HCT116 (cell line): ENCODE results near the gene TNIP1. TPM values are rescaled to one million over a fixed set of nuclear protein-coding genes. Genes with fewer than 3 reads are reported as not detected.

Experiments
- ATAC-seq: fragments of 200-7000 bp; cut with Tn5 transposase; 2 replicates; pipeline ENCODE4 v1.9.1; 2020; ENCODE audit warnings: mild to moderate bottlenecking, moderate library complexity
- BruUV-seq: library from RNA; stranded (reverse); fragments of 400-500 nt; replicated peaks from 2 replicates; lab custom pipeline; 2021; lab: Mats Ljungman, UMichigan
- CTCF ChIA-PET: fragments of 300-600 bp; sonication (Branson Sonifier 250); formaldehyde crosslinking; loops from one replicate; lab custom pipeline; 2021; ENCODE audit warnings: antibody characterized with exemption; lab: Charles Lee
- POLR2A ChIA-PET: fragments of 300-600, 350-600 bp; sonication (Branson Sonifier 250); formaldehyde crosslinking; loops from one replicate; lab custom pipeline; 2021; ENCODE audit warnings: antibody characterized with exemption; lab: Charles Lee
- RAD21 ChIA-PET, 2 experiments: fragments of 300-600 bp; sonication (Branson Sonifier 250); formaldehyde crosslinking; loops; one replicate each; lab custom pipeline; 2023; ENCODE audit warnings: low total read pairs in 2 of 2; ENCODE audit not compliant: uncharacterized antibody in 2 of 2, unreplicated experiment in 2 of 2, low non-redundant PET in 1 of 2; lab: Charles Lee
- DNase-seq: peaks from one replicate; pipeline ENCODE4 v3.0.0-alpha.2; 2010; ENCODE audit warnings: low read depth, low spot score
- H2AFZ ChIP-seq: fragments of 200-600 bp; shearing (Covaris generic), sonication (generic); 2 replicates; pipeline ENCODE4 v1.6.1; 2017; ENCODE audit warnings: low read depth, mixed run types, mixed read lengths, antibody characterized with exemption, low read length; ENCODE audit not compliant: poor library complexity, severe bottlenecking
- H3K27ac ChIP-seq: 2 replicates; pipeline ENCODE4 v1.5.1; 2012; ENCODE audit warnings: low read depth, low read length
- H3K27me3 ChIP-seq: fragments of 200-600 bp; sonication (generic); 2 replicates; pipeline ENCODE4 v1.6.1; 2016; ENCODE audit warnings: mixed run types, low read length, mixed read lengths; ENCODE audit not compliant: insufficient read depth
- H3K36me3 ChIP-seq, 2 experiments: fragments of 200-500 bp in 1 of 2; fragments of 200-600 bp in 1 of 2; sonication (Bioruptor generic) in 1 of 2; sonication (generic) in 1 of 2; 2 replicates each; pipeline versions ENCODE4 v1.5.1 to v1.6.1; 2014 to 2016; ENCODE audit warnings: low read length in 2 of 2, inconsistent platforms in 1 of 2, mixed read lengths in 1 of 2, mixed run types in 1 of 2; ENCODE audit not compliant: insufficient read depth in 2 of 2, control insufficient read depth in 1 of 2
- H3K4me1 ChIP-seq, 2 experiments: fragments of 200-600 bp in 1 of 2; sonication (generic) in 1 of 2; 2 replicates each; pipeline versions ENCODE4 v1.5.1 to v1.6.1; 2012 to 2017; ENCODE audit warnings: low read length in 2 of 2, inconsistent platforms in 1 of 2, mild to moderate bottlenecking in 1 of 2, mixed read lengths in 1 of 2, mixed run types in 1 of 2, moderate library complexity in 1 of 2; ENCODE audit not compliant: insufficient read depth in 2 of 2, control insufficient read depth in 1 of 2
- H3K4me2 ChIP-seq: fragments of 200-600 bp; sonication (generic); 2 replicates; pipeline ENCODE4 v1.6.1; 2017; ENCODE audit warnings: mixed run types, low read length, mixed read lengths
- H3K4me3 ChIP-seq, 2 experiments: fragments of 200-600 bp in 1 of 2; sonication (generic) in 1 of 2; replicated peaks in 1 of 2; 2 replicates each; pipeline ENCODE4 v1.5.1; 2011 to 2016; ENCODE audit warnings: low read length in 2 of 2, control low read depth in 1 of 2, low read depth in 1 of 2, mild to moderate bottlenecking in 1 of 2, mixed read lengths in 1 of 2, mixed run types in 1 of 2
- H3K79me2 ChIP-seq: fragments of 200-600 bp; sonication (generic); 2 replicates; pipeline ENCODE4 v1.6.1; 2017; ENCODE audit warnings: mild to moderate bottlenecking, mixed run types, low read length, moderate library complexity, mixed read lengths; ENCODE audit not compliant: insufficient read depth
- H3K9ac ChIP-seq: fragments of 200-600 bp; sonication (generic); 2 replicates; pipeline ENCODE4 v1.6.1; 2016; ENCODE audit warnings: low read length, mixed read lengths
- H3K9me2 ChIP-seq: fragments of 200-600 bp; sonication (generic), shearing (Covaris generic); 2 replicates; pipeline ENCODE4 v1.6.1; 2017; ENCODE audit warnings: mixed run types, mild to moderate bottlenecking, moderate library complexity; ENCODE audit not compliant: insufficient read depth
- H3K9me3 ChIP-seq, 2 experiments: fragments of 200-500 bp in 1 of 2; fragments of 200-600 bp in 1 of 2; sonication (Bioruptor generic) in 1 of 2; sonication (generic) in 1 of 2; 2 replicates each; pipeline ENCODE4 v1.6.1; 2014 to 2017; ENCODE audit warnings: low read length in 2 of 2, mixed read lengths in 2 of 2, inconsistent platforms in 1 of 2, low read depth in 1 of 2, mild to moderate bottlenecking in 1 of 2, mixed run types in 1 of 2, moderate library complexity in 1 of 2; ENCODE audit not compliant: control insufficient read depth in 1 of 2, insufficient read depth in 1 of 2
- H4K20me1 ChIP-seq: fragments of 200-600 bp; sonication (generic), shearing (Covaris generic); 2 replicates; pipeline ENCODE4 v1.6.1; 2017; ENCODE audit warnings: mixed run types, mild to moderate bottlenecking, moderate library complexity; ENCODE audit not compliant: insufficient read depth
- ATF3 ChIP-seq: IDR thresholded peaks from 2 replicates; pipeline ENCODE4 v1.6.1; 2012
- CTCF ChIP-seq, 3 experiments: fragments of 200-600 bp in 1 of 3; sonication (generic) in 1 of 3; IDR thresholded peaks in 2 of 3; conservative IDR thresholded peaks in 1 of 3; 2 replicates each; pipeline ENCODE4 v1.5.1; 2012 to 2017; ENCODE audit warnings: low read depth in 2 of 3, low read length in 2 of 3, antibody characterized with exemption in 1 of 3, borderline replicate concordance in 1 of 3, control low read depth in 1 of 3, mild to moderate bottlenecking in 1 of 3, mixed read lengths in 1 of 3, mixed run types in 1 of 3, moderate library complexity in 1 of 3; ENCODE audit not compliant: insufficient read depth in 1 of 3
- EGR1 ChIP-seq: IDR thresholded peaks from 2 replicates; pipeline ENCODE4 v1.6.1; 2012; ENCODE audit warnings: low read depth
- POLR2A ChIP-seq: IDR thresholded peaks from 2 replicates; pipeline ENCODE4 v1.7.0; 2011; ENCODE audit warnings: borderline replicate concordance; ENCODE audit not compliant: insufficient read depth, insufficient read length; ENCODE audit errors: extremely low read depth
- POLR2AphosphoS5 ChIP-seq: IDR thresholded peaks from 2 replicates; pipeline ENCODE4 v1.6.1; 2011; ENCODE audit warnings: mild to moderate bottlenecking, low read depth, low read length, moderate library complexity
- RAD21 ChIP-seq: IDR thresholded peaks from 2 replicates; pipeline ENCODE4 v1.6.1; 2012; ENCODE audit warnings: low read depth, mild to moderate bottlenecking
- SIN3A ChIP-seq: IDR thresholded peaks from 2 replicates; pipeline ENCODE4 v1.6.1; 2012; ENCODE audit warnings: low read depth
- SP1 ChIP-seq: IDR thresholded peaks from 2 replicates; pipeline ENCODE4 v1.6.1; 2012; ENCODE audit warnings: low read depth
- SRF ChIP-seq: IDR thresholded peaks from 2 replicates; pipeline ENCODE4 v1.6.1; 2012; ENCODE audit warnings: low read depth
- ZFX ChIP-seq: fragments of 450-650 bp; IDR thresholded peaks from 2 replicates; pipeline ENCODE4 v1.6.1; 2017
- intact Hi-C: fragments of 100-400 bp; cut with micrococcal nuclease; formaldehyde crosslinking; loops from 2 replicates; pipeline ENCODE4 v1.10.0; 2022
- total RNA-seq: library from RNA; stranded (reverse); gene quantifications from one replicate; pipeline ENCODE4 v1.2.1, GENCODE V29; 2021; ENCODE audit not compliant: unreplicated experiment
- TF ChIP-seq, protein P1 (sequence below): IDR thresholded peaks from 2 replicates; pipeline ENCODE4 v1.6.1; 2012

Gene TNIP1
- total RNA-seq, 1 experiment from 2014 or later = 46.0 TPM

- ATAC-seq (no peak), DNase-seq (no peak)
- H3K9ac ChIP-seq = no peak overlapping the region
- no peak for TF ChIP-seq SRF
- TF ChIP-seq CTCF (IDR thresholded peaks at IDR 0.05 in 2 of 3, conservative IDR thresholded peaks at IDR 0.05 in 1 of 3; ENCODE audit: borderline replicate concordance in 1 of 3, insufficient read depth in 1 of 3, low read depth in 2 of 3, low read length in 2 of 3) = no peak
- no peak for TF ChIP-seq ZFX
- TF ChIP-seq, protein P1, sequence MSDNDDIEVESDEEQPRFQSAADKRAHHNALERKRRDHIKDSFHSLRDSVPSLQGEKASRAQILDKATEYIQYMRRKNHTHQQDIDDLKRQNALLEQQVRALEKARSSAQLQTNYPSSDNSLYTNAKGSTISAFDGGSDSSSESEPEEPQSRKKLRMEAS = no peak
- TF ChIP-seq SP1 = no peak
- no peak for TF ChIP-seq SIN3A
- no peak for TF ChIP-seq POLR2A
- no peak for TF ChIP-seq EGR1
- TF ChIP-seq POLR2AphosphoS5 = no peak
- TF ChIP-seq ATF3 = no peak
- no peak for TF ChIP-seq RAD21
- H3K27me3 ChIP-seq = no peaks in the 10 kb centered on the region
- H3K27ac ChIP-seq = no peak overlapping the region
- ChIA-PET POLR2A (no interaction called here), CTCF (no interaction called here), RAD21 (no interaction called here)
- no peaks in the 10 kb centered on the region for H3K9me3 ChIP-seq
- no peaks in the 10 kb centered on the region for H3K9me2 ChIP-seq
- no peak overlapping the region for H2AFZ ChIP-seq
- BruUV-seq = no TSS peak
- no peak overlapping the region for H3K4me2 ChIP-seq
- no peaks in the 10 kb centered on the region for H4K20me1 ChIP-seq
- H3K36me3 ChIP-seq = peaks cover 6 to 13% of the 10 kb centered on the region in 2 experiments; a peak in 1 of 4 replicates
- peaks cover 0 to 7% of the 10 kb centered on the region in 2 experiments; a peak in 1 of 4 replicates for H3K4me1 ChIP-seq
- H3K4me3 ChIP-seq = no peak overlapping the region
- no peaks in the 10 kb centered on the region for H3K79me2 ChIP-seq
- intact Hi-C loops = no loop called here
These were observed 50.5 kb downstream of the TNIP1 start for GRCh38 chr5:151030379-151030778.
